Measurements from ENCODE around the gene KIFC3.
"Not testable (repeated sequence)": the region's sequence is repeated elsewhere in the genome, so short reads cannot be mapped to it uniquely, and the experiment has no call there.

KIFC3 gene

DNA sequence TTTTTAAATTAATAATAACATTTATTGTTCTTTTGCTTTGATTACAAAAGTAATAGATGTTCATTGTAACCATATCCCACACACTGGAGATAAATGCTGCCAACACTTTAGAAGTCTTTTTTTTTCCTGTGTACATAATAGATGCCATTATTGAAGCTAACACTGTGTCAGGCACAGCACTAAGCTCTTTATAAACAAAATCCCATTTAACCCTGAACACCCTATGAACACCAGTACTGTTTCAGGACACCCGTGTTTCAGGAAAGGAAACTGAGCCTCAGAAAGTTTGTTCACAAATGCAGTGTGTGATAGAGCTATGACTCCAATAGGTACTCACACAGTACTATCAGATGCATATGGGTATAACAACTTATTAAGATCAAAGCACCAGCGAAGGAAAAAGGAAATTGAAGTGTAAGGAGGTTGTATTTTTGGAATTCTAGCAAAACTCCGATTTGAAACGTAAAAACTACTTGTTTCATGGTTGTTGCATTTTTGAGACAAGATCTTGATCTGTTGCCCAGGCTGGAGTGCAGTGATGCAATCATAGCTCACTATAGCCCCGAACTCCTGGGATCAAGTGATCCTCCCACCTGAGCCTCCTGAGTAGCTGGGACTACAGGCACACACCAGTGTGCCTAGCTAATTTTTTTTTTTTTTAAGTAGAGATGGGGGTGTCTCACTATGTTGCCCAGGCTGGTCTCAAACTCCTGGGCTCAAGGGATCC lies 2.0 kb upstream of the KIFC3 start:
- no peak for DNase-seq

DNA sequence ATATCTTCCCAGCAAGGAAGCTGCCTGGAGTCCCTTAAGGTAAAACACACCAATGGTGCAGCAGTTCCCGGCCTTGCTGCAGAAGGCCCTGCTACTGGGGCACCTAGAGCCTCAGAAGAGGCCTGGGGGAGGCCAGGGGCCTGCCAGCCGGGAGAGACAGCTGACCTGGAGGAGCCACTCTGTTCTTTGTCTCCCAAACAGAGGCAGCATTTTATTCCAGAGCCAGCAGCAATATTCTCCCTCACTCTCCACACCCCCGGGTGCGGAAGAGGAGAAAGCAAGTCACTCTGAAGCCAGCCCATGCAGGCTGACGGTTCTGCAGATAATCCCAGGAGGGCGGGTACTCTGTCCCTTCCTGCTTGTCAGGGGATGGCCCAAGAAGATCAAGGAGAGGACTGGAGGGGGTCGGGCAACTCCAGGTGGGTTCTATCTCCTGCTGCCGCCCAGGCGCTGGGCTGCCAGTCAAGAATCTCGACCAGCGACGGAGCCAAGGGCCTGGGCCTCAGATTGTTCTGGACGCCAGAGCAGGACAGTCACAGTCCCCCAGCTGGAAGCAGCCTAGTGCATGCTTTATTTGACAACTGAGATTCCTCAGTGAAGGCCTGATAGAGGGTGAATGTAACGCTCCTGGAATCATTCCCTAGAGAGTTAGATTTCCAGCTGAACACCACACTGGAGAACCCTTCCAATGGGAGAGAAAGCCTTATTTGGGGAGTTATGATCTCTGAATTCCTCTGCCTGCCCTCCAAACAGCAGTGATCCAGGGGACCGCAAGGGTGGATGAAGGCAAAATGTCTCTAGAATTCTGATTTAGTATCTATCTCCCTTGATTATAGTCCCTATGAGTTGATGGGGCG lies 1.1 kb upstream of the KIFC3 start:
- no peak for DNase-seq

DNA sequence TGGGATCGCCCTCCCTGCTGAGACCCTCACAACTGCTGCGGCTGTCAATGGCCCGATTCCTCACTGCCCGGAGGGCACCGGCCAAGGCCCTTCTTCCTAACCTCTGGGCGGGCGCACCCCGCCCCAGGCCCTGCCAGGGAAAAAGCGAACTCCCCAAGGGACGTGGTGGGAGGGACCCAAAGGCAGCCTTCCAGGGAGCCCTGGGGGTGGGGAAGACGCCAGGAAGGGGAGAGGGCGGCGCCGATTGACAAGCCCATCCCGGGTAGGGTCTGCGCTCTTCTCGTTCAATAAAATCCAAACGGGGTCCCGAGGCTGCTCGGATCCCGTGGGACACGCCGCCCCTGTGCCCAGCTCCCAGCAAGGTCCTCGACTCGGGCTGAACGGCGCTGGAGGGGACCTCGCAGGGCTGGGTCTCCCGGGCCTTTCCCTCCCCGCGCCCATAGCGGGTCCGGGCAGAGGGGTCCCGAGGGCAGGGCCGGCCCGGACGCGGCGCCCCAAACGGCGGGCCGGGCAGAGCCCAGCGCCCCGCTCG lies 416 bp downstream of the KIFC3 start:
- no peak for DNase-seq

DNA sequence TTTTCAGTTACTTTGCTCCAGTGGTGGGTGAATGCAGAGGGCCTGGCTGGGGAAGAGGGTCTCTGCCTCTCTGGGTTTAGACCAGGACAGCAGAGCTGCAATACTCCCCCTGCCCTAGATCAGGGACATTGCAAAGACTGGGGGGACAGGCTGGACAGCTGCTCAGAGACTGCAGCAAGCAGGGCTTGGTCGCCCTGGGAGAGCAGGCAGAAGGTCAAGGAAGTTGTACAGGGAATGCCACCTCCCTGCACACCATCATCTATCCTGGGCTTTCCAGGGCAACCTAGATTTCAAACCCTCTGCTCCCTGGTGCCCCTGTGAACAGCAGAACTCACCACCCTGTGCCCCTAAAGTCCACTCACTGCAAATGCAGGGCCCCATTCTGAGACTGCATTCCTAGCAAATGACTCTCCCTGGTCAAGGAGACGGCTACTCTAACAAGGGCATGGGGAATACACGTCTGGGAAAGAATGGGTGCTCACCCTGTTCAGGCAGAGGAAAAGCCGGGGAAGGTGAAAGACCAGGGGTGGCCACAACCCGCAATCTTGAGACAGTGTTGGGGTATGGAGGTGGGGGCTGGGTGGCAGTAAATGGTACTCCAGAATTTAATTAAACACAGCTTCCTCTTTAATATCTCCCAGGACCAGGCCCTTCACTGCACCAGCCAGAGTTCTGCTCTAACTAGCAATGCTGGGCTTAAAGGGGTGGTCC lies 1.0 kb downstream of the KIFC3 start:
- no peak for DNase-seq

DNA sequence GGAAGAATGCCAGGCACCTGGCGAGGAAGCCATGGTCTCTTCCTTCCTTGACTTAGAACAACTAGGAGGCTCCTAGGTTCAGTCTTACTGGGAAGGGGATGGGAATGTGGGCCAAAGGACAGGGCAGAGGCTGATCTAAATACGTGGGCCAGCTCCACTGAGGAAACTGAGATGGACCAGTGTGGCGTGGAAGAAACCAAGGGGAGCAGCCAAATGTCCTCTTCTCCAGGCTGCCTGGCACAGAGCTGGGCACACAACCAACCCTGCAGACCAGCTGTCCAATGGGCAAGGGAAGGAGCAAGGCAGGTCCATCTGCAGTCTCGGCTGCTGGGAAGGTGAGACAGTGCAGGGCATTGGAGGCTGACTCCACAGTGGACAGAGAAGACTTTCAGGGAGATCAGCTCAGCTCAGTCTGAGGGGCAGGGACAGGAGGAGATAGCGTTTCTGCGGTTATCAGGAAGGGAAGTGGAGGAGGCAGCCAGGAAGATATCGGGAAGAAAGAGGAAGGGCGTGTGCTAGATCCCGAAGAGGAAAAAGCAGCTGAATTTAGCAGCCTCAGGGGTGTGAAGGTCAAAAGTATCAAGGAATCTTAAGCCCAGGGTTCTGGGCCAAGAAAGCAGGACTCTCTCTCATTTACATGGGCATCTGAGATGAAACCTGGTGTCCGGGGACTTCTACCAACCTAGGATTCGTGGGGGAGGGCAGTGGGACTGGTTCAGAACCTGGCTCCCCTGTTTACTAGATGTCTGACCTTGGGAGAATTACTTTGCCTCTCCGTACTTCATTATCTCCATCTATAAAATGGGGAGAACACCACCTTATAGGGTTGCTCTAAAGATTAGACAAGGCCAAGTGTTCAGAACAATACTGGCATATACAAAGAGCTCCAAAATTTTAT lies 1.8 kb downstream of the KIFC3 start:
- DNase-seq: no peak

DNA sequence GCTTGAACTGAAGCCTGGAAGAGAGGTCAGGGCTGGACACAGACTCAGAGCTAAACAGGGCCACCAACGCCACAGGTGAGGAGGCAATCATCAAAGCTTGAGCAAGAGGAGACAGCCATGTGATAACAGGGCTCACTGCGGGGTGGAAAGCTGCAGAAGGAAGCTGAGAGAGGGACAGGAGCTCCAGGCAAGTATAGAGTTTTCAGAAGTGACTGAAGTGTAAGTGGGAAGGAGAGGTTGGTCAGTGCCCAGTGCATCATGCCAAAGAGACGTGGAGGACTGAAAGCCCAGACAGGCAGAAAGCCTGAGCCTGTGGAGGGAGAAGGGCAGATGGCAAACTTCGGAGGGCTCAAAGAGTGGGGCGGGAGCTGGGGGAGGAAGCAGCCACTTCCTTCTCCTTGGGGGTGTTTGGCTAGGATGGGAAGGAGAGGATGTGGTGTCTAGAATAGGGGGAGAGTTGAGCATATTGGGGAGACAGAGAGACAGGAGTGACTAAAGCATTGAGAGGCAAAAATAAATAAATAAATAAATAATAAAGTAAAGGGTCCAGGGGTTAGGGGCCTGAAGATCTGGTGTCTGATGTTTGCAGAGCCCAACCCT lies 2.6 kb downstream of the KIFC3 start:
- DNase-seq: no peak

DNA sequence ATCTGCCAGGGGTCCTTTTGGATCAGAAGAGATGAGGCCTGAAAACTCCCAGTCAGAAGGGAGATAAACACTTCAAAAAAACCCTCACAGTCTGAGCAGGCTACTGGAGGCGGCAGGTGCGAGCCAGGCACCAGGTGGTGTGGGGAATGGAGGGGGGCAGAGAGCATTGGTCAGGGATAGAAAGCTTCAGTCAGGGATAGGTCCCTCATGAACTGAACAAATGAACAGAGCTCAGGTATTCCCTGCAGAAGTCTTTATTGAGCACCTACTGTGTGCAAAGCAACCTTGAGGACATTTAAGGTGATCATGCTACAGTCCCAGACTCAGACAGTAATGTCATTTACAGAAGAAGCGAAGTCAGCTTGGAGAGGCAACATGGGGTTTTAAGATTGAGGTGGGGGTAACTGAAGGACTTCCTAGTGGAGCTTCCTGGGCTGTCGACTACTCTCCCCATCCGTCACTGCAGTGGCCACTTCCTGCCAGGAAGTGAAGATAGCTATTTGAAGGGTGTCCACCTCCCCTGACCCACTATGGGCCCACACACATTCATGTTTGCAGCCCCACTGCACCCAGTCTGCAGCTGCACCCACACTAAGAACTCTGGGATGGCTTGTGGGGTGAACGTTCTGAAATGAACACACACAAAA lies 3.2 kb downstream of the KIFC3 start:
- DNase-seq: no peak

DNA sequence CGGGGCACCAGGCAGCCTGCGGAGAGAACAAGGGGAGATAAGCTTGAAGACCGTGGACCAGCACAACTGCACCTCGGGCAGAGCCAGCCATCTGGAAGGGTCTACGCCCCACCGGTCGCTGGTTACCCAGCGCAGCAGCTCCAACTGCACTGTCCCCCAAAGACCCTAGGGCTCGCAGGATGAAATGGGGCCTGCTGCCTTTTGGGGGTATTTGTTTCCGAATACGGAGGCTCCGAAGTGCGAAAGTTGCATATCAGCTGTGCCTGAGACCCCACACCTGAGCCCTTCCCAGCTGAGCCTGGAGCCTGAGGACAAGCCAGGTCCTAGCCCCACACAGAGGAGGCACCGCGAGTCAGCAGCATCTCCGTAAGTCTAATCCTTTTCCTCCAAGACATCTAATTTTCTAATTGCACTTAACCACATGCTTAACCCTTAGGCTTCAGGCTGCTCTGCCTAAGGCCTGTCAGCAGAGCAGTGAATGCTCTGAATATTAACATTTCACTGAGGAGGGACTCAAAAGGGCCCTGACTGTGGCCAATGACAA lies 4.0 kb downstream of the KIFC3 start:
- no peak for DNase-seq

DNA sequence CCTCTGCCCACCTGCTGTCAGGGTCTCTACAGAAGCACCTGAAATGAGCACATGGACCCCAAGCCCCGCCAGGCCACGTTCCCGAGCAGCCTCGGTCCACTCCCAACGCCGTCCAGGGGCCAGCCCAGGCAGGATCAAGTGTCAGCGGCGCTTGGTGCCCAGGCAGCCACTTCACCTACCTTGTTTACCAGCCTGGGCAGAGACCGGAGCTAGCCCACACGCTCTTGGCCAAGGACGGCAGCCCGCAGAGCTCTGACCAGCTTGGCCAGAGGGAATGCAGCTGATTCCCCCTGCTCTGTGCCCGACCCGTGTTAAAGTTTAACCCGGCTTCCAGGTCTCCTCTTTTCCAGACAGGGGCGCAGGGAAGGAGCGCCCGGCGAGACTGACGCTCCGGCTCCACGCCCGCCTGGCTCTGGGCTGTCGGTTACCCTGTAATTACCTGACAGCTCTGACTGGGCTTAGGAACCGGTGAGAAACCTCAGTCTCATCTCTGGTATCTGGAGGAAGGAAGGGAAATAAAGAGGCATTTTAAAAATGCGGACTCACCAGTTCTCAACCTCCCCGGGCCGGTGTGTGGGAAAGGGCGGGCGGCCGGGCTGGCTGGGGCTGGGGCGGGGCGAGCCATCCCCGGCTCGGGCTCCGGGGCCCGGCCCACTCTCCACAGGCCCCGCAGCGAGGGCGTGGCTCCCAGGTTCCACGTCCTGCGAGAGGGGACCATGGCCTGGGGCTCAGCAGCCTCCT lies 4.6 kb downstream of the KIFC3 start:
- no peak for DNase-seq

DNA sequence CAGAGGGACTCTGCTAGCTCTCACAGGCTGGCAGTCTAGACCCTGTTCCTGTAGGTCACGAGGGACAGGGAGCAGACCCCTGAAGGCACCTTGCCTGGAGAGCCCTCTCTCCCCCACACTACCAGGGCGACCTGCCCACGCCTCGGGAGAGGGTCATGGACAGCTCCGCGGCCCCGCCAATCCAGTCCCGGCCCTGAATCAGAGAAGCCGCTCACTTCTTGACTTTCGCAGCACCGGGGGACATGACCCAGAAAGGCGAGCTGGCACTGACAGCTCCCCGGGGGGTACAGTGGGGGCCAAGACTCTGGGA lies 5.1 kb downstream of the KIFC3 start:
- no peak for DNase-seq

DNA sequence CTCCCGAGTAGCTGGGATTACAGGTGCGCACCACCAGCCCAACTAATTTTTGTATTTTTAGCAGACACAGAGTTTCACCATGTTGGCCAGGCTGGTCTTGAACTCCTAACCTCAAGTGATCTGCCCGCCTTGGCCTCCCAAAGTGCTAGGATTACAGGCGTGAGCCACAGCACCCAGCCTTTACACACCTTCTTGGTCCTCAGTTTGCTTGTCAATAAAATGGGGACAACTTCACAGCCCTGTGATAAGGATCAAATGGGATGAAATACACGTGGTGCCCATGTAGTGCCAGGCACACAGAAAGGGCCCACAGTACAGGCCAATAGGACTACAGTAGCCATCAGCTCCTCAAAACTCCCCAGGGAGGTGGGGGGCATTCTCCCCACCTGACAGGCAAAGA lies 6.3 kb downstream of the KIFC3 start:
- not testable (repeated sequence) for DNase-seq

DNA sequence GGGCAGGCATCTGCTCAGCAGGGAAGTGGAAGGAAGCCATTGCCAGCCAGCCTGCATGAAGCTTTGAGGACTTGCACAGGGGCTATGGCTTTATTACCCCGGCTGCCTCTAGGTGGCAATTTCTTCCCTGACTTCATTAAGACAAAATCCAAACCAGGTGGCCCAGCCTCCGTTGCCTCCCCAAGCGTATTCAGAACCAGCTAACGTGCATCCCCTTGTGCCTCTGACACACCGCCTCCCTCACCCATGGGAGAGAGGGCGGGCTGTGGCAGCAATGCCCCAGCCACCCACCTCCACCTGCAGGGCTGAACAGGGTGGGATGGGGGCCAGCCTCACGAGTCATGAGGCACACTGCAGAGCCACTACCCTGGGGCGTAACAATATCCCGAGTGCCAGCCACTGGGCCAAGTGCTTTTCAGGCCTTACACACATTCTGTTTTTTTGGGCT lies 6.8 kb downstream of the KIFC3 start:
- DNase-seq: peak; percentile 28

DNA sequence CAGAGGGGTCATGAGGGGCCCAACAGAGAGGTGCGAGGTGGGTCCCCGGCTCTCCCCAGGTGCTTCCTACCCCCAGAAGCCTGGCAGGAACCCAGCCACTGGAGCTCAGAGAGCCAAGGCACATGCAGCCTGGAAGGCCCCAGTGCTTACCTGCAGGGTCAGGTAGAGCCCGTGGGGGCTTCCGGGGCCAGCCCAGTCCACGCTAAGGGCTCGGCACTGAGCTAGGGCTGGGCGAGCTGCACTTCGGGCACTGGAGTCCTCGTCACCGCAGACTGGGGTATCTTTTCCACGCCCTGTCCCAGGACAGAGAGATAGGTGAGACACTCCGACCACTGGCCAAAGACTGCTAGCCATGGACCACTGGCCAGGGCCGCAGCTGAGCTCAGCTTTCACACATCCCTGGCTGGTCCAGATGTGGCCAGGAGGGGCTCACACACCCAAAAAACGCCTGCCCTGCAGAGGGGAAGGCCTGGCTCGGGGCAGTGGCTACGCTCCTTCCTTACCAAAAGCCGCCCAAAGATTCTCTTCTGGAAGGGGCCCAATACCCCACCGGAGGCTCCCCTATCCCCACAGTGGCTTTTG lies 7.4 kb downstream of the KIFC3 start:
- DNase-seq: no peak

DNA sequence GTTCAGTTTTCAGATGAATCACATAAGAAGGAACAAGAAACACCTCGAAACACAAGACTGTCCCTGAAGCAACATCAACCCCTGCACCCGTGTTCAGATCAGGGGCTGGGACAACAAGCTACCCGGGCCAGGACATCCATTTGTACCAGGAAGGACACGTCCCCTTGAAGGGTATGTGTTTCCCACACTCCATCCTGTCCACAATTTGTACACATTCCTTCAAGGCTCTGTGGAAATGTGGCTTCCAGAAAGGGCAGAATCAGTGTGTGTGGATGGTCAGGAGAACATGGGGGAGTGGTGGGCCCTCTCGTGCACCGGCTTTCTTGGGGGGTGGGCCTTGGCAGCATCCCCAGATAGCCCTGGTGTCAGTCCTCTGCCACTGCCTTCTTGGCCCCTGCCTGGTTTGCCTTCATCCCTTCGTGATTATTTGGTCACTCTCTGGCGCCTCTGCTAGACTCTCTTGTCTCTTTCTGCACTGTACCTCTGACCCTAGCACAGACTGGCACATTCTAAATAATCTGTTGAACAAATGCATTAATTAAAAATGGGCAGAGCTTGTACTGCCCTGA lies 10.3 kb downstream of the KIFC3 start:
- DNase-seq: no peak

DNA sequence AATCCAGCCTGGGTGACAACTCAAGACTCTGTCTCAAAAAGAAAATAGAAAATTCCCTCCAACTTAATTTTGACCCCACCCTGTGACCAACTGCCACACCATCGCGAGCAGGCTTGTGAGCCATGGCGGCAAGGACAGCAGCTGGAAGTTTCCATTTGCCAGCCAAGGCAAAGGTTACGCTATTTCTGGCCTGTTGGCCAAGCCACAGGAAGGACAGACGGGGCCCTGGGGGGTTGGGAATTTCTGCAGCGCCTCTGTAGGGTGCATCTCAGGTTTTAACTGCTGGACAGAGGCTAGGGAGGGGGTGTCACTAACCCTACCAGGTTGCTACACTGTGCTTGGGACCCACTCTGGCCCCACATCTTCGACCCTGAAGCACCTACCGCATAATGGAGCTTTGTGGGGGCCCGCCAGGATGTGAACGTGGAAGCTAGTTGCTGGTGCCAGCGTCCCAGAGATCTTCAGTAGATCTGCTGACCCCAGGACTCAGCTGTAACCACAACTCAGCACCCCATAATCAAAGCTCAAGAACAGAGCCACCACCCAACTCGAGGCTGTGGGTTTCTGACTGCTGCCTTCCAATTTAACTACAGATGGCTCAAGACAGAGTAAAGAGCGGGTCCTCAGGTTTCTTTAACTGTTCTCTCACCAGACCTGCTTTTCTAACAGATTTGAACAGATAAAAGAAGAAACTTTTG lies 10.9 kb downstream of the KIFC3 start:
- no peak for DNase-seq

DNA sequence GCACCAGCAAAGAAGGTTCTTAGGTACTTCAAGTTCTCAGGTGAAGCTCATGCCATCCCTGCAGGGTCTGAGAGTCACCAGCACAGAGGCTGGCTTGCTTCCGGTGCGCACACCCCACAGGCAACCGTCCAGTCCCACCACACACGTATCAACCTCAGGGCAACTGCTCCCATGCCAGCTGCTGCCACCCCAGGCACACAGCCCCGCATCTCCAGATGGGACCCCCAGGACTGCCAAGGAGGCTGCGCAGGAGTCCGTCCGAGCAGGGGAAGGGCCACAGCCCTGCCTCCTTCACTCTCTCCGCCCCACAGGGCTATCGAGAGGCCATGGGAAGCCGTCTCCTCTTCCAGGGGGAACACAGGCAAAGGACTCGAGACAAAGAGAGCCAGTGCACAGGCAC lies 13.3 kb downstream of the KIFC3 start:
- no peak for DNase-seq

DNA sequence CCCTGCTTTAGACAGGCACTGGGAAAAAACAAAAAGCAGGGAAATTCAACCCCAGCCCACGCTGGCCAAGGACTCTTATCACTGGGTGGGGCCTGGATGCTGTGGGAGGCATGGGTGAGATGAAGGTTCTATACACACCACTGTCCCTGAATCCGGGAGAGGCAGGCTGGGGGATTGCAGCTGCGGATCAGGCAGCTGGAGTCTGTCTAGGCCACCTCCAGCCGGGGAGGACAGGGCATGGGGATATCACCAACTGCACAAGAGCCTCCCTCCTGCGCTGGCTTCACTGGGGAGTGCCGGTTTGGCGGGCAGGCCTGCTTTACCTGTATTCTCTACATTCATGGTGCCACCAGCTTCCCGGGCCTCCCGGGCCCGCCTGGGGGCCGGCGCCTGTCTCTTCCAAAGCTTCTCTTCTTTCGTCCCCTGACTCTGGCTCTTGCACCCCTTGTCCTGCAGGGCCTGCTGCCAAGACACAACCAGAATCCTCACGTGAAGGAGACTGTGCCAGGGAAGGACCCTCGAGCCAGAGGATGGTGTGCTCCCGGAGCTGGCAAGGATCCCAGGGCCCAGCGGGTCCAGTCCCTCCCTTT lies 13.9 kb downstream of the KIFC3 start:
- DNase-seq: no peak

DNA sequence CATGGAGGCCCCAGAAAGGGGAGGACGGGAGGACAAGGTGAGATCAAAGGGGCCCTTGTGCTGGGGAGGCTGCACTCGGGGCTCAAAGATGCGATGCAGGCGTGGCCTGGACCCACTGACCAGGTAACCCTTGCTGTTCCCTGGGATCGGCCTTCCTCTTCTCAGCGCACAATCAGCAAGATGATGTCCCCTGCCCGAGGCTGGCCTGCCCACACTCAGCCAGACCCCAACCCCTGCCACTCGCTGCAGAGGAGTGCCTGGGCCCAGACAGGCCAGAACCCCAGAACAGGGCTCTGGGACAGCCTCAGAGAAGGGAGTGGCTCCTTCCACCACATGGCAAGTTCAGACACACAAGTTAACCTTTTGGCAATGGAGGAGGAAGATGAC lies 14.8 kb downstream of the KIFC3 start:
- DNase-seq: no peak
